GM12874 (cell line): ENCODE results near the gene PRKN.

Experiments used
- CTCF ChIP-seq: IDR thresholded peaks from 2 replicates; pipeline ENCODE4 v1.5.1; 2011; ENCODE audit warnings: low read depth, mild to moderate bottlenecking, control low read depth, low read length, moderate library complexity; ENCODE audit not compliant: insufficient read depth

PRKN gene

GRCh38 chr6:162481320-162481719, 246.2 kb downstream of the PRKN start:
- TF ChIP-seq CTCF, result no peak

- TF ChIP-seq CTCF, result no peak
Measured at GRCh38 chr6:162478192-162478671, 249.3 kb downstream of the PRKN start.

GRCh38 chr6:162474722-162475121, 252.8 kb downstream of the PRKN start:
- no peak for TF ChIP-seq CTCF

GRCh38 chr6:162471842-162472241, 255.7 kb downstream of the PRKN start:
- no peak for TF ChIP-seq CTCF

GRCh38 chr6:162468326-162468725, 259.2 kb downstream of the PRKN start:
- TF ChIP-seq CTCF, result no peak

GRCh38 chr6:162467679-162468078, 259.9 kb downstream of the PRKN start:
- no peak for TF ChIP-seq CTCF

- TF ChIP-seq CTCF, result no peak
Measured at GRCh38 chr6:162463576-162463975, 264.0 kb downstream of the PRKN start.

- TF ChIP-seq CTCF, result no peak
Measured at GRCh38 chr6:162459985-162460384, 267.6 kb downstream of the PRKN start.
